H1 (cell line): Measurements from ENCODE around the gene SGK1. TPM values are rescaled to one million over a fixed set of nuclear protein-coding genes. Genes with fewer than 3 reads are reported as not detected.

Source experiments
- CTCF ChIA-PET: fragments of 300-600 bp; sonication (Branson Sonifier 250); formaldehyde crosslinking; loops from one replicate; lab custom pipeline; 2021; ENCODE audit not compliant: partially characterized antibody; lab: Charles Lee
- POLR2A ChIA-PET: fragments of 300-600 bp; sonication (Branson Sonifier 250); formaldehyde crosslinking; loops from one replicate; lab custom pipeline; 2021; ENCODE audit warnings: inconsistent platforms; ENCODE audit not compliant: partially characterized antibody; lab: Charles Lee
- DNase-seq, 2 experiments: peaks; one replicate each; pipeline versions ENCODE4 v3.0.0 to v3.0.0-alpha.2; 2010 to 2022; ENCODE audit warnings: low spot score in 2 of 2, low read depth in 1 of 2, mixed read lengths in 1 of 2
- FAIRE-seq: peaks from 2 replicates; lab custom pipeline; 2011; peaks lifted over from hg19 to GRCh38; lab: Jason Lieb, UNC
- H2AFZ ChIP-seq: 2 replicates; pipeline ENCODE4 v1.8.1; 2012; ENCODE audit warnings: low read length, inconsistent platforms
- H2AK5ac ChIP-seq: 2 replicates; pipeline ENCODE4 v1.6.1; 2013; ENCODE audit warnings: low read depth, low read length
- H2BK120ac ChIP-seq: replicated peaks from 2 replicates; pipeline ENCODE3; 2013; ENCODE audit warnings: low read depth, low read length, inconsistent platforms
- H2BK12ac ChIP-seq: 2 replicates; pipeline ENCODE4 v1.6.1; 2013; ENCODE audit warnings: low read depth, low read length
- H2BK15ac ChIP-seq: 2 replicates; pipeline ENCODE4 v1.6.1; 2013; ENCODE audit warnings: low read length
- H2BK20ac ChIP-seq: 2 replicates; pipeline ENCODE4 v1.6.1; 2013; ENCODE audit warnings: low read length
- H2BK5ac ChIP-seq: 2 replicates; pipeline ENCODE4 v1.6.1; 2013; ENCODE audit warnings: low read depth, low read length
- H3K14ac ChIP-seq: 2 replicates; pipeline ENCODE4 v1.6.1; 2013; ENCODE audit warnings: inconsistent platforms; ENCODE audit not compliant: insufficient read length
- H3K18ac ChIP-seq: 2 replicates; pipeline ENCODE4 v1.6.1; 2013; ENCODE audit warnings: low read length; ENCODE audit errors: extremely low read depth
- H3K23ac ChIP-seq: 2 replicates; pipeline ENCODE4 v1.6.1; 2013; ENCODE audit warnings: inconsistent platforms; ENCODE audit not compliant: insufficient read length
- H3K23me2 ChIP-seq: 2 replicates; pipeline ENCODE4 v1.6.1; 2013; ENCODE audit warnings: low read depth, low read length
- H3K27ac ChIP-seq: 2 replicates; pipeline ENCODE4 v1.6.1; 2011; ENCODE audit warnings: low read depth, low read length, inconsistent platforms
- H3K27me3 ChIP-seq, 4 experiments: replicated peaks in 1 of 4; 1 replicate in 1 of 4; 2 replicates in 3 of 4; pipeline versions ENCODE4 v1.6.1 to v1.8.1; 2011 to 2013; ENCODE audit warnings: low read length in 3 of 4, mild to moderate bottlenecking in 3 of 4, inconsistent platforms in 2 of 4, mixed read lengths in 2 of 4, moderate library complexity in 1 of 4; ENCODE audit not compliant: control insufficient read depth in 3 of 4, insufficient read depth in 3 of 4; ENCODE audit errors: extremely low read depth in 1 of 4
- H3K36me3 ChIP-seq, 4 experiments: 2 replicates each; pipeline versions ENCODE4 v1.6.1 to v1.8.1; 2011 to 2013; ENCODE audit warnings: mild to moderate bottlenecking in 4 of 4, low read length in 3 of 4, moderate library complexity in 2 of 4, control low read depth in 1 of 4, inconsistent platforms in 1 of 4; ENCODE audit not compliant: insufficient read depth in 4 of 4, control insufficient read depth in 2 of 4
- H3K4ac ChIP-seq: replicated peaks from 2 replicates; pipeline ENCODE3; 2013; ENCODE audit warnings: low read length, low read depth, mixed read lengths, inconsistent platforms; ENCODE audit not compliant: insufficient read length
- H3K4me1 ChIP-seq, 4 experiments: replicated peaks in 1 of 4; 1 replicate in 1 of 4; 2 replicates in 3 of 4; pipeline versions ENCODE4 v1.6.1 to v1.8.1; 2011 to 2013; ENCODE audit warnings: low read length in 3 of 4, inconsistent platforms in 2 of 4, mixed read lengths in 1 of 4; ENCODE audit not compliant: insufficient read depth in 4 of 4, control insufficient read depth in 3 of 4
- H3K4me2 ChIP-seq, 2 experiments: 2 replicates each; pipeline versions ENCODE4 v1.6.1 to v1.8.1; 2011 to 2013; ENCODE audit warnings: low read depth in 2 of 2, low read length in 2 of 2, control low read depth in 1 of 2, inconsistent platforms in 1 of 2, mild to moderate bottlenecking in 1 of 2; ENCODE audit not compliant: insufficient read depth in 1 of 2
- H3K4me3 ChIP-seq, 4 experiments: fragments of 200-600, 300-600 bp in 1 of 4; sonication (generic), shearing (Covaris generic), sonication (Bioruptor Twin) in 1 of 4; 2 replicates each; pipeline versions ENCODE4 v1.5.1 to v1.8.1; 2011 to 2016; ENCODE audit warnings: low read length in 4 of 4, low read depth in 3 of 4, control low read depth in 2 of 4, inconsistent platforms in 2 of 4, mild to moderate bottlenecking in 2 of 4, mixed read lengths in 1 of 4, moderate library complexity in 1 of 4; ENCODE audit not compliant: insufficient read depth in 2 of 4; ENCODE audit errors: extremely low read depth in 1 of 4
- H3K56ac ChIP-seq: replicated peaks from 2 replicates; pipeline ENCODE3; 2013; ENCODE audit warnings: low read depth, mild to moderate bottlenecking, mixed read lengths, low read length, inconsistent platforms; ENCODE audit not compliant: insufficient read length
- H3K79me1 ChIP-seq: 2 replicates; pipeline ENCODE4 v1.6.1; 2013; ENCODE audit warnings: low read depth, low read length, control low read depth
- H3K79me2 ChIP-seq, 2 experiments: 2 replicates each; pipeline versions ENCODE4 v1.6.1 to v1.8.1; 2012 to 2013; ENCODE audit warnings: low read length in 2 of 2, mild to moderate bottlenecking in 2 of 2, inconsistent platforms in 1 of 2; ENCODE audit not compliant: insufficient read depth in 2 of 2, control insufficient read depth in 1 of 2
- H3K9ac ChIP-seq, 4 experiments: replicated peaks in 1 of 4; 1 replicate in 1 of 4; 2 replicates in 3 of 4; pipeline versions ENCODE4 v1.6.1 to v1.8.1; 2011 to 2013; ENCODE audit warnings: low read depth in 3 of 4, low read length in 3 of 4, control low read depth in 2 of 4, mild to moderate bottlenecking in 2 of 4, moderate library complexity in 2 of 4, inconsistent platforms in 1 of 4; ENCODE audit errors: extremely low read depth in 1 of 4
- H3K9me3 ChIP-seq, 2 experiments: 2 replicates each; pipeline versions ENCODE4 v1.6.1 to v1.8.1; 2012 to 2013; ENCODE audit warnings: mild to moderate bottlenecking in 2 of 2, moderate library complexity in 2 of 2, control low read depth in 1 of 2, inconsistent platforms in 1 of 2, low read depth in 1 of 2, low read length in 1 of 2, mixed read lengths in 1 of 2; ENCODE audit not compliant: insufficient read depth in 2 of 2
- H4K20me1 ChIP-seq, 2 experiments: replicated peaks in 1 of 2; 2 replicates each; pipeline versions ENCODE3 to v1.8.1; 2011 to 2013; ENCODE audit warnings: inconsistent platforms in 2 of 2, low read length in 2 of 2, mild to moderate bottlenecking in 1 of 2; ENCODE audit not compliant: insufficient read depth in 2 of 2, control insufficient read depth in 1 of 2
- H4K5ac ChIP-seq: 2 replicates; pipeline ENCODE4 v1.6.1; 2013; ENCODE audit warnings: low read length, low read depth, mixed read lengths, inconsistent platforms; ENCODE audit not compliant: insufficient read length
- H4K8ac ChIP-seq: 2 replicates; pipeline ENCODE4 v1.8.0; 2013; ENCODE audit warnings: mild to moderate bottlenecking, moderate library complexity, low read length, inconsistent platforms; ENCODE audit not compliant: insufficient read depth; ENCODE audit errors: extremely low read depth
- H4K91ac ChIP-seq: replicated peaks from 2 replicates; pipeline ENCODE3; 2013; ENCODE audit warnings: low read length, mixed read lengths, inconsistent platforms; ENCODE audit not compliant: insufficient read length
- JUND ChIP-seq: IDR thresholded peaks from 2 replicates; pipeline ENCODE4 v1.6.1; 2011; ENCODE audit warnings: mild to moderate bottlenecking, improper control_type of control experiment, low read length
- WGBS, 2 experiments: shearing (Covaris generic) in 1 of 2; methylation state at CpG; one replicate each; pipeline versions ENCODE4 v1.1.6 to v1.1.7; 2013 to 2015; ENCODE audit warnings: low lambda C conversion rate in 2 of 2, mixed read lengths in 2 of 2, inconsistent platforms in 1 of 2, low coverage in 1 of 2, missing lambda C conversion rate in 1 of 2; ENCODE audit not compliant: insufficient replicate concordance in 2 of 2, insufficient coverage in 1 of 2, insufficient read length in 1 of 2; ENCODE audit errors: extremely low coverage in 1 of 2, missing lambda C conversion rate in 1 of 2; 5-methylcytosine and 5-hydroxymethylcytosine counted together
- polyA plus RNA-seq, 7 experiments: library from polyadenylated mRNA; depleted of rRNA in 3 of 7; stranded (reverse) in 5 of 7; unstranded in 2 of 7; fragments of >200 nt in 5 of 7; fragments of 200-250 nt in 2 of 7; gene quantifications; 1 replicate in 5 of 7; 2 replicates in 1 of 7; 4 replicates in 1 of 7; pipeline versions ENCODE4 v1.2.1 to v1.2.3, GENCODE V29; 2011 to 2013; ENCODE audit warnings: missing spikeins in 2 of 7, mixed read lengths in 2 of 7
- total RNA-seq: library from RNA; stranded (reverse); fragmentation: NEBNext Ultra II Directional; extraction: Animal tissue kit (Norgen Biotek cat#: 25700); gene quantifications from 2 replicates; pipeline ENCODE4 v1.2.1, GENCODE V29; 2021
- TF ChIP-seq, protein P1 (sequence below): IDR thresholded peaks from 2 replicates; pipeline ENCODE4 v1.6.1; 2012; ENCODE audit warnings: inconsistent platforms

Gene SGK1
- total and polyA plus RNA-seq, 2 of the 8 experiments (the other 6 are each of a cell fraction or from before 2014, with no cell fraction given) = 14.5 to 18.4 TPM

DNA sequence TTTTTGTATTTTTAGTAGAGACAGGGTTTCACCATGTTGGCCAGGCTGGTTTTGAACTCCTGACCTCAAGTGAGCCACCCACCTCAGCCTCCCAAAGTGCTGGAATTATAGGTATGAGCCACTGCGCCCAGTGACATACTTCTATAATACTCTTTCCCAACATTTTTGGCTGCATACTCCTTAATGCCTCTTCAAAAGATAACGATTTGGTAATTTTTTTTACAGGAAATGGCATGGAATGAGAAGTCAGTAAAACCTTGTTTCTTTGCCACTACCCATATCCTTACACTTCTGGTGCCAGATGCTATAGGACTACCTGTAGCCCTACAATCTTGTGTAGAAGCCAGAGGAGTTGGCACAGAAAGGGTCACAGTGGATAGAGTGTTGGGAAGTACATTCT lies 41.4 kb upstream of the SGK1 start:
- TF ChIP-seq, protein P1, sequence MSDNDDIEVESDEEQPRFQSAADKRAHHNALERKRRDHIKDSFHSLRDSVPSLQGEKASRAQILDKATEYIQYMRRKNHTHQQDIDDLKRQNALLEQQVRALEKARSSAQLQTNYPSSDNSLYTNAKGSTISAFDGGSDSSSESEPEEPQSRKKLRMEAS = no peak
- no peak for TF ChIP-seq JUND
- no peak overlapping the region for H3K27ac ChIP-seq
- H2BK120ac ChIP-seq = no peak overlapping the region
- H4K5ac ChIP-seq = no peak overlapping the region
- FAIRE-seq (no peak), DNase-seq (no peak)
- H2BK20ac ChIP-seq = no peak overlapping the region
- ChIA-PET POLR2A (no interaction called here), CTCF (no interaction called here)
- H3K23ac ChIP-seq = no peak overlapping the region
- H2BK12ac ChIP-seq = no peak overlapping the region
- no peak overlapping the region for H3K4ac ChIP-seq
- H4K20me1 ChIP-seq = no peaks in the 10 kb centered on the region
- no peak overlapping the region for H4K91ac ChIP-seq
- H3K36me3 ChIP-seq = no peaks in the 10 kb centered on the region; a peak in 1 of 8 replicates
- no peak overlapping the region for H3K14ac ChIP-seq
- H3K4me2 ChIP-seq = no peak overlapping the region
- H3K27me3 ChIP-seq = no peaks in the 10 kb centered on the region
- no peak overlapping the region for H4K8ac ChIP-seq
- H3K4me1 ChIP-seq = no peaks in the 10 kb centered on the region
- no peak overlapping the region for H2BK15ac ChIP-seq
- H3K9me3 ChIP-seq = peaks cover 0 to 5% of the 10 kb centered on the region in 2 experiments; a peak in 1 of 4 replicates
- H2AFZ ChIP-seq = no peak overlapping the region
- H3K18ac ChIP-seq = no peak overlapping the region
- H3K9ac ChIP-seq = no peak overlapping the region
- H3K79me2 ChIP-seq = no peaks in the 10 kb centered on the region
- no peaks in the 10 kb centered on the region for H3K23me2 ChIP-seq
- H2AK5ac ChIP-seq = no peak overlapping the region
- no peak overlapping the region for H2BK5ac ChIP-seq
- no peak overlapping the region for H3K4me3 ChIP-seq
- no peaks in the 10 kb centered on the region for H3K79me1 ChIP-seq
- no peak overlapping the region for H3K56ac ChIP-seq
- 95% methylated on average over 2 of the region's 2 CpGs; no CpG with 5 or more reads in 1 of the 2 experiments for WGBS, 2 experiments
